ENCODE measurements around the gene VAPA. TPM values are rescaled to one million over a fixed set of nuclear protein-coding genes. Genes with fewer than 3 reads are reported as not detected.

VAPA gene
- total and polyA plus RNA-seq, 9 of the 15 experiments (the other 6 are each of a cell fraction or from before 2014, with no cell fraction given) = 219 to 902 (median 526) TPM

DNA sequence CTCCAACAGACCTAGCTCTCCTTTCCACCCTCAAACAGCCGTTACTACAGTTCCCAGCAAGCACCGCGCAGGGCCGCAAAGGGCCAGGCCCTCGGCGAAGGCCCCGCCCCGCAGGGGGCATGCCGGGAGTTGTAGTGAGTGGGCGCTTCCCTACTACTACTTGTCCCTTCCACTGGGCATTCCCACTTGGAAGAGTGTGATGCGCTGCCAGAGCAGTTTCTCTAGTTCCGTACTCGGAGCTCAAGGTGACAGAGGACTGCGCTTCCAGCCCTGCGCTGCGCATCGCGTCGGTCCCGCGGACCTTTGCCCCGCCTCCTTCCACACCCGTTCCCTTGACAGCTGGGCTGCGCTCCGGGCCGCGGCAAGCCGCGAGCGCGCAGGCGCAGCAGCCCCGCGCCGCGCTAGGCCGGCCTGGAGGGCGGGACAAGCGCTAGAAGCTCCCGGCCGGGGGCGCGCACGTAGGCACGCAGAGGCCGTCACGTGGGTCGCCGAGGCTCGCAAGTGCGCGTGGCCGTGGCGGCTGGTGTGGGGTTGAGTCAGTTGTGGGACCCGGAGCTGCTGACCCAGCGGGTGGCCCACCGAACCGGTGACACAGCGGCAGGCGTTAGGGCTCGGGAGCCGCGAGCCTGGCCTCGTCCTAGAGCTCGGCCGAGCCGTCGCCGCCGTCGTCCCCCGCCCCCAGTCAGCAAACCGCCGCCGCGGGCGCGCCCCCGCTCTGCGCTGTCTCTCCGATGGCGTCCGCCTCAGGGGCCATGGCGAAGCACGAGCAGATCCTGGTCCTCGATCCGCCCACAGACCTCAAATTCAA is at the start of gene VAPA (continued):
- TF ChIP-seq, protein P1, sequence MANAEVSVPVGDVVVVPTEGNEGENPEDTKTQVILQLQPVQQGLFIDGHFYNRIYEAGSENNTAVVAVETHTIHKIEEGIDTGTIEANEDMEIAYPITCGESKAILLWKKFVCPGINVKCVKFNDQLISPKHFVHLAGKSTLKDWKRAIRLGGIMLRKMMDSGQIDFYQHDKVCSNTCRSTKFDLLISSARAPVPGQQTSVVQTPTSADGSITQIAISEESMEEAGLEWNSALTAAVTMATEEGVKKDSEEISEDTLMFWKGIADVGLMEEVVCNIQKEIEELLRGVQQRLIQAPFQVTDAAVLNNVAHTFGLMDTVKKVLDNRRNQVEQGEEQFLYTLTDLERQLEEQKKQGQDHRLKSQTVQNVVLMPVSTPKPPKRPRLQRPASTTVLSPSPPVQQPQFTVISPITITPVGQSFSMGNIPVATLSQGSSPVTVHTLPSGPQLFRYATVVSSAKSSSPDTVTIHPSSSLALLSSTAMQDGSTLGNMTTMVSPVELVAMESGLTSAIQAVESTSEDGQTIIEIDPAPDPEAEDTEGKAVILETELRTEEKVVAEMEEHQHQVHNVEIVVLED (CRISPR knock-in tag; IDR thresholded peaks at IDR 0.05) = peak; percentile 97
- TF ChIP-seq, protein P2, sequence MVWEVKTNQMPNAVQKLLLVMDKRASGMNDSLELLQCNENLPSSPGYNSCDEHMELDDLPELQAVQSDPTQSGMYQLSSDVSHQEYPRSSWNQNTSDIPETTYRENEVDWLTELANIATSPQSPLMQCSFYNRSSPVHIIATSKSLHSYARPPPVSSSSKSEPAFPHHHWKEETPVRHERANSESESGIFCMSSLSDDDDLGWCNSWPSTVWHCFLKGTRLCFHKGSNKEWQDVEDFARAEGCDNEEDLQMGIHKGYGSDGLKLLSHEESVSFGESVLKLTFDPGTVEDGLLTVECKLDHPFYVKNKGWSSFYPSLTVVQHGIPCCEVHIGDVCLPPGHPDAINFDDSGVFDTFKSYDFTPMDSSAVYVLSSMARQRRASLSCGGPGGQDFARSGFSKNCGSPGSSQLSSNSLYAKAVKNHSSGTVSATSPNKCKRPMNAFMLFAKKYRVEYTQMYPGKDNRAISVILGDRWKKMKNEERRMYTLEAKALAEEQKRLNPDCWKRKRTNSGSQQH (CRISPR knock-in tag; IDR thresholded peaks at IDR 0.05) = peak; percentile 54; the same call in 1 of the 2 replicates
- TF ChIP-seq YY1 (IDR thresholded peaks at IDR 0.05; ENCODE audit: borderline replicate concordance in 1 of 3, control insufficient read depth in 1 of 3, extremely low read depth in 1 of 3, insufficient read depth in 3 of 3, insufficient read length in 1 of 3, insufficient replicate concordance in 2 of 3, low read depth in 1 of 3, low read length in 2 of 3) (peak in 2 of 3 experiments; percentile 76 to 94), ATF7 (IDR thresholded peaks at IDR 0.05) (peak; percentile 90), TCF7L2 (IDR thresholded peaks at IDR 0.05; ENCODE audit: low read depth, low read length) (no peak), HNRNPH1 (optimal IDR thresholded peaks at IDR 0.05; ENCODE audit: low read depth, low read length) (no peak), ZNF57 (CRISPR knock-in tag; IDR thresholded peaks at IDR 0.05) (peak; percentile 78; the same call in 1 of the 2 replicates), CTBP1 (IDR thresholded peaks at IDR 0.05; ENCODE audit: borderline replicate concordance) (peak; percentile 91), SIN3A (IDR thresholded peaks at IDR 0.05; ENCODE audit: borderline replicate concordance in 2 of 2, control insufficient read depth in 1 of 2, low read depth in 2 of 2, low read length in 2 of 2) (peak; percentile 73 to 94; a peak in 3 of 4 replicates), TAF7 (tag; IDR thresholded peaks at IDR 0.05) (peak; percentile 40; the same call in 1 of the 2 replicates), KDM2B (CRISPR knock-in tag; IDR thresholded peaks at IDR 0.05) (peak; percentile 59; the same call in 1 of the 2 replicates), ZNF263 (CRISPR knock-in tag; IDR thresholded peaks at IDR 0.05; ENCODE audit: borderline replicate concordance) (peak; percentile 46; the same call in 1 of the 2 replicates), CHD2 (IDR thresholded peaks at IDR 0.05; ENCODE audit: low read depth, low read length) (peak; percentile 42), SAFB (IDR thresholded peaks at IDR 0.05; ENCODE audit: borderline replicate concordance, low read depth, low read length) (peak; percentile 74), HDAC1 (IDR thresholded peaks at IDR 0.05) (peak in 1 of 2 experiments; percentile 69; a peak in 1 of 4 replicates)
- TF ChIP-seq, protein P3, sequence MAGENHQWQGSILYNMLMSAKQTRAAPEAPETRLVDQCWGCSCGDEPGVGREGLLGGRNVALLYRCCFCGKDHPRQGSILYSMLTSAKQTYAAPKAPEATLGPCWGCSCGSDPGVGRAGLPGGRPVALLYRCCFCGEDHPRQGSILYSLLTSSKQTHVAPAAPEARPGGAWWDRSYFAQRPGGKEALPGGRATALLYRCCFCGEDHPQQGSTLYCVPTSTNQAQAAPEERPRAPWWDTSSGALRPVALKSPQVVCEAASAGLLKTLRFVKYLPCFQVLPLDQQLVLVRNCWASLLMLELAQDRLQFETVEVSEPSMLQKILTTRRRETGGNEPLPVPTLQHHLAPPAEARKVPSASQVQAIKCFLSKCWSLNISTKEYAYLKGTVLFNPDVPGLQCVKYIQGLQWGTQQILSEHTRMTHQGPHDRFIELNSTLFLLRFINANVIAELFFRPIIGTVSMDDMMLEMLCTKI (IDR thresholded peaks at IDR 0.05; ENCODE audit: partially characterized antibody) = no peak
- TF ChIP-seq, protein P4, sequence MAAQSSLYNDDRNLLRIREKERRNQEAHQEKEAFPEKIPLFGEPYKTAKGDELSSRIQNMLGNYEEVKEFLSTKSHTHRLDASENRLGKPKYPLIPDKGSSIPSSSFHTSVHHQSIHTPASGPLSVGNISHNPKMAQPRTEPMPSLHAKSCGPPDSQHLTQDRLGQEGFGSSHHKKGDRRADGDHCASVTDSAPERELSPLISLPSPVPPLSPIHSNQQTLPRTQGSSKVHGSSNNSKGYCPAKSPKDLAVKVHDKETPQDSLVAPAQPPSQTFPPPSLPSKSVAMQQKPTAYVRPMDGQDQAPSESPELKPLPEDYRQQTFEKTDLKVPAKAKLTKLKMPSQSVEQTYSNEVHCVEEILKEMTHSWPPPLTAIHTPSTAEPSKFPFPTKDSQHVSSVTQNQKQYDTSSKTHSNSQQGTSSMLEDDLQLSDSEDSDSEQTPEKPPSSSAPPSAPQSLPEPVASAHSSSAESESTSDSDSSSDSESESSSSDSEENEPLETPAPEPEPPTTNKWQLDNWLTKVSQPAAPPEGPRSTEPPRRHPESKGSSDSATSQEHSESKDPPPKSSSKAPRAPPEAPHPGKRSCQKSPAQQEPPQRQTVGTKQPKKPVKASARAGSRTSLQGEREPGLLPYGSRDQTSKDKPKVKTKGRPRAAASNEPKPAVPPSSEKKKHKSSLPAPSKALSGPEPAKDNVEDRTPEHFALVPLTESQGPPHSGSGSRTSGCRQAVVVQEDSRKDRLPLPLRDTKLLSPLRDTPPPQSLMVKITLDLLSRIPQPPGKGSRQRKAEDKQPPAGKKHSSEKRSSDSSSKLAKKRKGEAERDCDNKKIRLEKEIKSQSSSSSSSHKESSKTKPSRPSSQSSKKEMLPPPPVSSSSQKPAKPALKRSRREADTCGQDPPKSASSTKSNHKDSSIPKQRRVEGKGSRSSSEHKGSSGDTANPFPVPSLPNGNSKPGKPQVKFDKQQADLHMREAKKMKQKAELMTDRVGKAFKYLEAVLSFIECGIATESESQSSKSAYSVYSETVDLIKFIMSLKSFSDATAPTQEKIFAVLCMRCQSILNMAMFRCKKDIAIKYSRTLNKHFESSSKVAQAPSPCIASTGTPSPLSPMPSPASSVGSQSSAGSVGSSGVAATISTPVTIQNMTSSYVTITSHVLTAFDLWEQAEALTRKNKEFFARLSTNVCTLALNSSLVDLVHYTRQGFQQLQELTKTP (IDR thresholded peaks at IDR 0.05; ENCODE audit: low read depth in 1 of 2, partially characterized antibody in 2 of 2) = peak in 1 of 2 experiments; percentile 98
